Measurements from ENCODE around the gene PIK3R1. TPM values are rescaled to one million over a fixed set of nuclear protein-coding genes. Genes with fewer than 3 reads are reported as not detected.

Gene PIK3R1
- total RNA-seq, 4 donors from 2014 or later = 69.3 to 113 (median 87.5) TPM

- no peaks in the 10 kb centered on the region for H3K9me3 ChIP-seq
- H3K27ac ChIP-seq = no peak overlapping the region
- H3K4me3 ChIP-seq = no peak overlapping the region
- no peak for DNase-seq
- peaks cover 0 to 78% (median 0%) of the 10 kb centered on the region in 3 donors for H3K36me3 ChIP-seq
- no peaks in the 10 kb centered on the region for H3K4me1 ChIP-seq
- TF ChIP-seq CTCF (IDR thresholded peaks at IDR 0.05) (no peak), POLR2A (IDR thresholded peaks at IDR 0.05) (no peak)
- no peaks in the 10 kb centered on the region for H3K27me3 ChIP-seq
These were observed 82.1 kb downstream of the PIK3R1 start for GRCh38 chr5:68297656-68298055.

- no peak overlapping the region for H3K27ac ChIP-seq
- H3K27me3 ChIP-seq = no peaks in the 10 kb centered on the region
- H3K36me3 ChIP-seq = peaks cover 0 to 69% (median 0%) of the 10 kb centered on the region in 3 donors
- no peak overlapping the region for H3K4me3 ChIP-seq
- no peak for DNase-seq
- H3K9me3 ChIP-seq = no peaks in the 10 kb centered on the region
- no peak for TF ChIP-seq CTCF (IDR thresholded peaks at IDR 0.05)
- TF ChIP-seq POLR2A (IDR thresholded peaks at IDR 0.05) = no peak
- no peaks in the 10 kb centered on the region for H3K4me1 ChIP-seq
These were observed 82.9 kb downstream of the PIK3R1 start for GRCh38 chr5:68298479-68298878.

- no peaks in the 10 kb centered on the region for H3K27me3 ChIP-seq
- no peak overlapping the region for H3K27ac ChIP-seq
- DNase-seq = no peak
- no peak overlapping the region for H3K4me3 ChIP-seq
- H3K36me3 ChIP-seq = peaks cover 0 to 63% (median 0%) of the 10 kb centered on the region in 3 donors
- no peaks in the 10 kb centered on the region for H3K4me1 ChIP-seq
- no peak for TF ChIP-seq CTCF (IDR thresholded peaks at IDR 0.05)
- TF ChIP-seq POLR2A (IDR thresholded peaks at IDR 0.05) = no peak
- no peaks in the 10 kb centered on the region for H3K9me3 ChIP-seq
These were observed 83.5 kb downstream of the PIK3R1 start for GRCh38 chr5:68299105-68299504.

GRCh38 chr5:68299575-68299974, 84.0 kb downstream of the PIK3R1 start:
- H3K4me1 ChIP-seq = no peaks in the 10 kb centered on the region
- peaks cover 0 to 58% (median 0%) of the 10 kb centered on the region in 3 donors for H3K36me3 ChIP-seq
- H3K4me3 ChIP-seq = no peak overlapping the region
- DNase-seq = no peak
- H3K9me3 ChIP-seq = no peaks in the 10 kb centered on the region
- H3K27me3 ChIP-seq = no peaks in the 10 kb centered on the region
- no peak for TF ChIP-seq POLR2A (IDR thresholded peaks at IDR 0.05)
- TF ChIP-seq CTCF (IDR thresholded peaks at IDR 0.05) = no peak
- H3K27ac ChIP-seq = no peak overlapping the region

GRCh38 chr5:68303038-68303738, 87.6 kb downstream of the PIK3R1 start:
- no peak overlapping the region for H3K4me3 ChIP-seq
- no peak for DNase-seq
- no peak for TF ChIP-seq CTCF (IDR thresholded peaks at IDR 0.05)
- no peak for TF ChIP-seq POLR2A (IDR thresholded peaks at IDR 0.05)
- no peak overlapping the region for H3K27ac ChIP-seq
- no peaks in the 10 kb centered on the region for H3K9me3 ChIP-seq
- peaks cover 0 to 22% (median 0%) of the 10 kb centered on the region in 3 donors for H3K36me3 ChIP-seq
- H3K4me1 ChIP-seq = no peaks in the 10 kb centered on the region
- no peaks in the 10 kb centered on the region for H3K27me3 ChIP-seq

Data from Peyer's patch (tissue), 4 donors.